Ovary (tissue), 3 donors: ENCODE data around the gene LPCAT2.

Experiments used
- EP300 ChIP-seq: sonication (generic); formaldehyde crosslinking; IDR thresholded peaks from one replicate; pipeline ENCODE4 v1.6.1; 2017; ENCODE audit warnings: antibody characterized with exemption
- POLR2A ChIP-seq: fragments of 450-650 bp; IDR thresholded peaks from one replicate; pipeline ENCODE4 v1.6.1; 2017; ENCODE audit warnings: antibody characterized with exemption, mild to moderate bottlenecking, moderate library complexity
- TF ChIP-seq, protein P1 (sequence below), 3 donors: fragments of 450-650 bp in 2 of 3; fragments of 200-600 bp in 1 of 3; IDR thresholded peaks; one replicate each; pipeline versions ENCODE4 v1.5.1 to v1.8.0; 2016 to 2022; ENCODE audit warnings: antibody characterized with exemption in 3 of 3, mild to moderate bottlenecking in 1 of 3
- donor health status: DM: no; HTN: no; CAD: no.

DNA sequence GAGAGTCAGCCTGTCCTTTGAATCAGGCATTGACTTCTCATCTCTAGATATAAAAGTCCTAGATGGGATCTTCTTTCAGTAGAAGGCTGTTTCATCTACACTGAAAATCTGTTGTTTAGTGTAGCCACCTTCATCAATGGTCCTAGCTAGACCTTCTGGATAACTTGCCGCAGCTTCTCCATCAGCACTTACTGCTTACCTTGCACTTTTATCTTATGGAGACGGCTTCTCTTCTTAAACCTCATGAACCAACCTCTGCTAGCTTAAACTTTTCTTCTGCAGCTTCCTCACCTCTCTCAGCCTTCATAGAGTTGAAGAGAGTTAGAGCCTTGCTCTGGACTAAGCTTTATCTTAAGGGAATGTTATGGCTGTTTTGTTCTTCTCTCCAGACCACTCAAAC lies 35.3 kb upstream of the LPCAT2 start:
- TF ChIP-seq, protein P1, sequence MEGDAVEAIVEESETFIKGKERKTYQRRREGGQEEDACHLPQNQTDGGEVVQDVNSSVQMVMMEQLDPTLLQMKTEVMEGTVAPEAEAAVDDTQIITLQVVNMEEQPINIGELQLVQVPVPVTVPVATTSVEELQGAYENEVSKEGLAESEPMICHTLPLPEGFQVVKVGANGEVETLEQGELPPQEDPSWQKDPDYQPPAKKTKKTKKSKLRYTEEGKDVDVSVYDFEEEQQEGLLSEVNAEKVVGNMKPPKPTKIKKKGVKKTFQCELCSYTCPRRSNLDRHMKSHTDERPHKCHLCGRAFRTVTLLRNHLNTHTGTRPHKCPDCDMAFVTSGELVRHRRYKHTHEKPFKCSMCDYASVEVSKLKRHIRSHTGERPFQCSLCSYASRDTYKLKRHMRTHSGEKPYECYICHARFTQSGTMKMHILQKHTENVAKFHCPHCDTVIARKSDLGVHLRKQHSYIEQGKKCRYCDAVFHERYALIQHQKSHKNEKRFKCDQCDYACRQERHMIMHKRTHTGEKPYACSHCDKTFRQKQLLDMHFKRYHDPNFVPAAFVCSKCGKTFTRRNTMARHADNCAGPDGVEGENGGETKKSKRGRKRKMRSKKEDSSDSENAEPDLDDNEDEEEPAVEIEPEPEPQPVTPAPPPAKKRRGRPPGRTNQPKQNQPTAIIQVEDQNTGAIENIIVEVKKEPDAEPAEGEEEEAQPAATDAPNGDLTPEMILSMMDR (IDR thresholded peaks at IDR 0.05), result no peak
- TF ChIP-seq EP300, result no peak
- no peak for TF ChIP-seq POLR2A
